Transverse colon (tissue), 3 donors: ENCODE data around the gene IFI27.

Source experiments
- EP300 ChIP-seq: sonication (generic); formaldehyde crosslinking; IDR thresholded peaks from one replicate; pipeline ENCODE4 v1.6.1; 2017; ENCODE audit warnings: antibody characterized with exemption, low read depth
- POLR2A ChIP-seq: fragments of 450-650 bp; IDR thresholded peaks from one replicate; pipeline ENCODE4 v1.6.1; 2016; ENCODE audit warnings: antibody characterized with exemption, mild to moderate bottlenecking, moderate library complexity
- TF ChIP-seq, protein P1 (sequence below), 5 experiments: fragments of 200-600 bp in 3 of 5; fragments of 450-650 bp in 2 of 5; sonication (generic) in 3 of 5; IDR thresholded peaks; 1 replicate in 2 of 5; 2 replicates in 3 of 5; pipeline ENCODE4 v1.5.1; 2016 to 2017; ENCODE audit warnings: antibody characterized with exemption in 5 of 5, inconsistent platforms in 3 of 5, mild to moderate bottlenecking in 2 of 5, moderate library complexity in 1 of 5

- TF ChIP-seq, protein P1, sequence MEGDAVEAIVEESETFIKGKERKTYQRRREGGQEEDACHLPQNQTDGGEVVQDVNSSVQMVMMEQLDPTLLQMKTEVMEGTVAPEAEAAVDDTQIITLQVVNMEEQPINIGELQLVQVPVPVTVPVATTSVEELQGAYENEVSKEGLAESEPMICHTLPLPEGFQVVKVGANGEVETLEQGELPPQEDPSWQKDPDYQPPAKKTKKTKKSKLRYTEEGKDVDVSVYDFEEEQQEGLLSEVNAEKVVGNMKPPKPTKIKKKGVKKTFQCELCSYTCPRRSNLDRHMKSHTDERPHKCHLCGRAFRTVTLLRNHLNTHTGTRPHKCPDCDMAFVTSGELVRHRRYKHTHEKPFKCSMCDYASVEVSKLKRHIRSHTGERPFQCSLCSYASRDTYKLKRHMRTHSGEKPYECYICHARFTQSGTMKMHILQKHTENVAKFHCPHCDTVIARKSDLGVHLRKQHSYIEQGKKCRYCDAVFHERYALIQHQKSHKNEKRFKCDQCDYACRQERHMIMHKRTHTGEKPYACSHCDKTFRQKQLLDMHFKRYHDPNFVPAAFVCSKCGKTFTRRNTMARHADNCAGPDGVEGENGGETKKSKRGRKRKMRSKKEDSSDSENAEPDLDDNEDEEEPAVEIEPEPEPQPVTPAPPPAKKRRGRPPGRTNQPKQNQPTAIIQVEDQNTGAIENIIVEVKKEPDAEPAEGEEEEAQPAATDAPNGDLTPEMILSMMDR (IDR thresholded peaks at IDR 0.05): no peak
- no peak for TF ChIP-seq POLR2A
- TF ChIP-seq EP300: no peak
These were observed 950 bp downstream of the IFI27 start for GRCh38 chr14:94111276-94112095.
